GM21786 (cell line): ENCODE measurements around the gene REG1A.

ENCODE experiments used
- ATAC-seq: cut with Tn5 transposase; IDR thresholded peaks from one replicate; pipeline ENCODE4 v1.9.1; 2021; ENCODE audit not compliant: unreplicated experiment

REG1A gene, protein sequence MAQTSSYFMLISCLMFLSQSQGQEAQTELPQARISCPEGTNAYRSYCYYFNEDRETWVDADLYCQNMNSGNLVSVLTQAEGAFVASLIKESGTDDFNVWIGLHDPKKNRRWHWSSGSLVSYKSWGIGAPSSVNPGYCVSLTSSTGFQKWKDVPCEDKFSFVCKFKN

DNA sequence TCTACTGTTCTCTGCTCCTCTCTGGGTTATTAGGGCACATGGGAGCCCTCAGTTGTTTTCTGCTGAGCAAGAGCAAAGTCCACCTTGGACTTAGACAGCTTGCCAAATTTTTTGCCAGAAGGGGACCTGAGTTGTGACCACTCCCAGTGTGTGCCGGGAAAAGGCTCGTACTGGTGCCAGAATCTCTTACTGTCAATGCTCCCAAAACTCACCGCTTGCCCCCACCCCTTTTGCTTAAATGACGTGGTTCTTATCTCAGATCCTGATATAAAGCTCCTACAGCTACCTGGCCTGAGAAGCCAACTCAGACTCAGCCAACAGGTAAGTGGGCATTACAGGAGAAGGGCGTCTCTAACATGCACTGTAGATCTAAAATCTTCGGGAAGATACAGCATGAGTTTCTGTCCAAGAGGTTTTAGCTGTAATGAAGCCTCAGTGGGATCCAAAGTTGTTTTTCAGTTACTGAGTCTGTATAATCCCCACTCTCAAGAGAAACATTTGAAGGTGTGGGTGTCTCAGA is at the start of gene REG1A:
Gene REG1A (plus strand): TSS at position 295 of the 520 bp plus-strand sequence. CDS start 374 bp downstream, outside the sequence.
- no peak for ATAC-seq

DNA sequence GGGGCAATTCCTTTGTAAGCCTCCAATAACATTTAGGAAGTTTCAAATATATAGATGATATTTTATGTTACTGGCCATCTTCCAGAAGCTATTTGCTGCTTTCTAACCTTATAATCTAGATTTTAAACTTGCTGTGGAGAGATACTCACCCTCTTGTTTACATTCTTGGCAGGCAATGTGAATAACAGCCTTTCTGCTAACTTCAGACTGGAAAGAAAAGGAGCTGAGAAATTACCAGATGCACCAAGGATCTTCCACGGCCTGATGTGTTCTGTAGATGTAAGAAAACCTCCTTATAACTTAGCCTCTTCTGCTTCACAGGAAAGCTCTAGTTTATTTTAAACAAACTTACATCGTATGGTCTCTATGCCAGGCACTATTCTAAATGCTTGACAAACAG is 49.2 kb upstream of the REG1A start:
- no peak for ATAC-seq

GRCh38 chr2:79082987-79083386 is 37.3 kb upstream of the REG1A start:
- no peak for ATAC-seq

DNA sequence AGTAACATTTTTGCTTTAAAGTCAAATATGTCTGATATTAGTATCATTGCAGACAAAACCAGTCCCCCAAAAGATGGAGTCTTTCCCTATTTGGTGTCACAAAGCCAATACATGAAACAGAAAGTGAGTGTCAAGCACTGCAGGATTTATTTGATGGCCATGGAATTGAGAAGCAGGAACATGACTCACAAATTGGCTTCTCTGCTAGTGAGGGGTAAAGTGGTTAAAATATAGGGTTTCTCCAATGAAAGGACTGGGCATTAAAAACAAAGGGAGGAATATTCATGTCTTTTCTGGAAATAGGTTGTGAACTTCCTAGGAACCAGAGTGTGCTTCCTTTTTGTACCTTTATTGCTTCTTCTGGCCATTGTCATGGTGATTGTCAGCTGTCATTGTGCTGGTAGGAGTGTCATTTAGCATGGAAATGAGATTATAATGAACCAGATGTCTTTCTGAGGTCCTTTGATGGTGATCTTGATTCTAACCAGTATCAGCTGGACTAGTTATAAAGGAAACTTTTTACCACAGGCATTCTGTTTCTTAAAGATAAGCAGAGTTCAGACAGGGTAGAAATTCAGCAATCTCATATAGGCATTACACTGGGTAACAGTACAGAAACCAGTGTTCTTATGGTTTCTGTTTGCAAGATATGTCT is 36.6 kb upstream of the REG1A start:
- ATAC-seq: no peak

DNA sequence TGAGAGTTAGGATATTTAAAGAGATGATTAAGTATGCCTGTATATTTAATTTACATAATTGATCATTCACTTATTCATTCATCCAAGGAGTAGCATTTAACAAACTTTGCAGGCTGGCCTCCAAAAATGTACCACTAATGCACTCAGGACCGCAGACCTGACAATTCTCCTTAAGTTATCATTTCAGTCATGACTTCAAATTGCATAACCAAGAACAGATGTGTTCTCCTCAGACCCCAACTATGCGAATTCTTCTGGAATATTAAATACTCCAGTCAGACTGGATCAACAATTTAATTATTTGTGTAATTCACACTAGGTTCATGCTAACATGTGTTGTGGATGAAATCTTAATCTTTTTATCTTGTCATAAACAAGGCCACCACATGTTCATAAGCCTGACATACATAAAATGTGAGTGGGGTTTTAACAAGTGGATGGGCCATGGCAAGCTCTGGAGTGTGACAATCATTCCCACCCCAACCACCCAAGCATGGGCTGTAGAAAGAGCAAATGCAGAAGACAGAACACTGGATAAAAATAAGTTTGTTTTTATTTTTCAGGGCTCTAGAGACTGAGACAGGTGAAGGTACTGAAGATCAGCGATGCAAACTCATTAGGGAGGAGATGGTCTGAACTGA is 35.7 kb upstream of the REG1A start:
- no peak for ATAC-seq

- ATAC-seq: no peak
These were observed 34.9 kb upstream of the REG1A start for GRCh38 chr2:79085382-79085781.

- ATAC-seq: no peak
These were observed 34.0 kb upstream of the REG1A start for GRCh38 chr2:79086255-79086654.

DNA sequence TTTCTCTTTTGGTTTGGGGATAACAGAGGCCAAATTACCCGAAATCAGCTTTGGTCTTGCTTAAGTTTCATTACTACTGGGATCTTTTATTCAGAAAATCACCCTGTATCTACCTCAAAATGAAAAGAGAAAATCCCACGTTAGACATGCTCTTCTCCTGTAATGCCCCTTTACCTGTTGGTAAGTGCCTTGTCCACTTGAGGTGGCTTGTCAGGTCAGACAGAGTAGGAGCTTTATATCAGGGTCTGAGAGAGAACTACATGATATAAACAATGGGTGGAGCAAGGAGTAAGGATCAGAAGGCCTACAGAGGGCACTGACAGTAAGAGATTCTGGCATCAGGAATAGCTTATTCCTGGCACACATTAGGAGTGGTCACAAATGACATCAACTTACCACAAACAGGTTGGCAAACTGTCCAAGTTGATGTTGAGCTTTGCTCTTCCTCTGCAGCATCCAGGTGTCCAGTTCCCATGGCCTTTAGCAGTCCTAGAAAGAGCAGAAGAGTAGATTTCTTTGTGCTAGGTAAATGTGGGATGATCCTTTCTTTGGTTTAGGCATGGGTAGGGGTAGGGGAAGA is 32.4 kb upstream of the REG1A start, which contains the start of gene REG1B:
Gene REG1B (minus strand): TSS at position 209 of the 580 bp plus-strand sequence. CDS start 381 bp downstream, outside the sequence.
- ATAC-seq: no peak

DNA sequence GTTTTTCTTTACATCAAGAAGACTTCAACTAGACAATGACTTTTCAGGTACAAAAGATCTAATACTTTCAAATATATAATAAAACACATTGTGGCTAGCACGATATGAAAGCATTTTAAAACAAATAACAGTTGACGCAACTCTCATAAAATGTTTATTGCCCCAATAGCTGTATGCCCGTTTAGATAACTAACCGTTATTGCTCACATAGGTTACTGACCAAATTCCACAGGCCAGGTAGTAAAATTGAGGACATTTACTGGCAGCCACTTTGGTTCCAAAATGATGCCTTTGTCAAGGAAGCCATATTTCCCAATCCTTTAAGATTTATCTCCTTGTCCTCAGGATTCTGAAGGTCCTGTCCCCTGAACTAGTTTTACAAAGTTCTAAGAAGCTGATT is 29.6 kb upstream of the REG1A start:
- no peak for ATAC-seq

DNA sequence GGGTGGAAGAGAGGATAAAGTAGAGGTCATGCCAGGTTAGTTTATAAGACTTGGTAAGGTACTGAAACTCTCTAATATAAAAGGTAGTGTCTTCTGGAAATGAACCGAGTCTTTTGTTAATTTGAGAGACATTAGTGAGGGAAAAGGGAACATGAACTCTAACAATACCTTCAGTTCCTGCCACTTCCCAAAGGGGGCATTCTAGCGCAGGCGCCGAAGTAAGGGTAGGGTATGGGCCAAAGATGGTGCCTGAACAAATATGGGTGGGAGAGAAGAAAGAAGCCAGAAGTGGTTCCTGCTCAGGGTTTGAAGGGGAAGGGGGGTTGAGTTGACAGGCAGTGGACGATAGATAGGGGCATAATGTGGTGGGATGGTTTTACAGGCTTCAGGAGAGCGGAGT is 22.4 kb upstream of the REG1A start:
- ATAC-seq: no peak

- ATAC-seq: no peak
These were observed 21.1 kb upstream of the REG1A start for GRCh38 chr2:79099140-79099686.

DNA sequence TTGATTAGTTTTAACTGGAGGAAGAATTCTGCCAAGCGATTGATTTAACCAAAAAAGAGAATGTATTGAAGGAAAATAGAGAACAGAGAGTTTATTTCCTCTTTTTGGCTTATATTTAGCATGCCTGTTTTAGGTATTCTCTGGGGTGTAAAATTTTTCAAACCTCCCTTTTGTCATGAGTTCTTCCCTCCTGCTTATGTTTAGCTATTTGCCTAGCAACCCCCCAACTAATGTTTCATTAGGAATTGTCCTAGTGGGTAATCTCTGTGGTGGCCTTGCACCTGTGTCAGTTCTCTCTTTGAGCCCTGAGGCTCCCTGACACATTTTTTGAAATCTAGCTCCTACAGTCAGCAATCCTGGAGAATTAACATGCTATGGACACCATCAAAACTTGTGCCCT is 20.0 kb upstream of the REG1A start:
- ATAC-seq: no peak

DNA sequence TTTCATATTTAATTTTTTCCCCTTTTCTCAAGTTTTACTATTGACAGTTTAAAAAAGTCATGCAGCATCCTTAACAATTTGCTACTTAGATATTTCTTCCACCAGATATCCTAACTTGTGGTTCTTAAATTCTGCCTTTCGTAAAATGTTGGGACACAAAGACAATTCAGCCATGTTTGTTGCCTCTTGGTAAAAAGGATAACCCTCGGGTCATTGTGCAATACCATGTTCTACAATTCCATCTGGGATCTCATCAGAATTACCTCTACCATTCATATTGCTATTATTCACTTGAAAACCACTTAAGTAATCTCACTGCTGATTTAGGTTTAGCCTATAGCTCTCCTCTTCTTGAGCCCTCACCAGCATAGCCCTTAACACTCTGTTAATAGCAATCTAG is 19.3 kb upstream of the REG1A start:
- no peak for ATAC-seq

- no peak for ATAC-seq
These were observed 17.1 kb upstream of the REG1A start for GRCh38 chr2:79103214-79103613.

GRCh38 chr2:79105259-79105658 is 15.0 kb upstream of the REG1A start:
- ATAC-seq: no peak

- ATAC-seq: no peak
These were observed 8.0 kb upstream of the REG1A start for GRCh38 chr2:79112269-79112668.

DNA sequence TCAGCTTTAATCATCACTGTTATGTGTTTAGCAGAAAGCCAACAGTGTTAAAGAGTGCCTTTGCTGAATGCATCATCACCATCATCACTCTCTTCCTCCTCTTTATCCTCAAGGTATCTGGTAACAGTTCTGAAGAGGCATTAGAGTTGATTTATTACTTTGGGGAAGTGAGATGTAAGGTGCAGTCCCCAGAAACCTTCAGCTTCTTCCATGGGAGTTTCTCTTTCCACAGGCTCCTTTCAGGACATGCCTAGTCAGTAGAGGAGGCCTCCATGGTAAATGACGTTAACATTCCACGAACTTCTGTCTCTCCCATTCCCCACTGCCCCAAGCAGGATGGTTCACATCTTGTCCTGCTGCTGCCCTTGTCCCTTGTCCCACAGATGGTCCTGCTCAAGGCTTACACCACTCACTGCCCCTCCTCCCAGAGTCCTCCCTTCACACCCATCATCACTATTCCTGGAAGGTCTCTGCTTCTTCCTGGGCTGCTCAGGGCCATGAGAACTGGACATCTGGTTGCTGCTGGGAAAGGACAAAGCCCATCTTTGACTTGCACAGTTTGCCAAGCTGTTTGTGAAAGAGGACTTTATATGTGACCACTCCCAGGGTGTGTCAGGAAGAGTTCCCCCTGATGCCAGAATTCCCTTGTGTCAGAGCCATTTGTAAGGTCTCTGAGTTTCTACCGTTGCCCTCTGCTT is 5.3 kb upstream of the REG1A start:
- ATAC-seq: no peak

DNA sequence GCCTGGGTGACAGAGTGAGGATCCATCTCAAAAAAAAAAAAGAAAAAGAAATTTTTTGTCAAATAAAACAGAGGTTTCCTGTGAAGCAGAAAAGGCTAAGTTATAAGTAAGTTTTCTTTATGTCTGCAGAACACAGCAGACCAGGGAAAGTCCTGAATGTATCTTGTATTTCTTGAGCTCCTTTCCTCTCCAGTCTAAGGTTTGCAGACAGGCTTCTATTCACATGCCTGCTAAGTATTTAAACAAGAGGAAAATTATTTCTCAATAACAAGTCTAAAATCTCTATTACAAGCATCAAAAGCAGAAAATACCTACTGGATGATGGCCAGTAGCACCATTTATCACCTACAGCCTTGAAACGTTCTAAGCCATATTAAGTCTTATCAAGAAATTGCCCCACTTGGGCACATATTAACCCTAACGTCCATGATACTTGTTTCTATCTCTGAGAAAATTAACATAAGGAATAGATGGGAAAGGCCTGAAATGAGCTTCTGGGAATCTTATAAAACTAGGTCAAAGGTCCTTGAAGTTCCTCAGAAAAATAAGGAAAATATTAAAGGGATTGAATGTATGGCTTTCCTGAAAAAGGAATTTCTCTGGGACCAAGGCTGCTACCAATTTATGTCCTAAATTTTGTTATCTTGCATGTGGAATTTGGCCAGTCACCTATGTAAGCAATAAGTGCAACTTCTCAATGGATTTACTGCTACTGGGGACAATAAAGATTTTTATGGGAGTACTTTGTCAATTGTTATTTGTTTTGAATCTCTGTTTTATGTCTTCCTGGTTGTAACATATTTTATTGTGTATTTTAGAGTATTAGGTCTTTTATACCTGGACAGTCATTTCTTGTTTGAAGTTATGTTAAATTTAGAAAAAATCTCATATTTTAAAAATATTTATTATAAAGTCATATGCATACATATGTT is 3.0 kb upstream of the REG1A start:
- no peak for ATAC-seq

GRCh38 chr2:79122676-79123075 is 2.4 kb downstream of the REG1A start:
- ATAC-seq: no peak
